GM23338 (cell line): ENCODE measurements around the gene BAG3. TPM values are rescaled to one million over a fixed set of nuclear protein-coding genes. Genes with fewer than 3 reads are reported as not detected.

Experiments
- ATAC-seq: fragments of 200-7000 bp; cut with Tn5 transposase; 3 replicates; pipeline ENCODE4 v1.9.1; 2020
- DNase-seq: peaks from one replicate; pipeline ENCODE4 v3.0.0-alpha.2; 2015; ENCODE audit warnings: low spot score
- H2AFZ ChIP-seq: fragments of 200-600 bp; sonication (generic); 2 replicates; pipeline ENCODE4 v1.8.0; 2016; ENCODE audit warnings: antibody characterized with exemption, mild to moderate bottlenecking, moderate library complexity
- H3F3A ChIP-seq: fragments of 200-600 bp; sonication (generic); replicated peaks from 2 replicates; pipeline ENCODE4 v1.8.0; 2017; ENCODE audit warnings: antibody characterized with exemption, mixed run types, low read depth
- H3K27ac ChIP-seq: fragments of 200-600 bp; sonication (generic); 2 replicates; pipeline ENCODE4 v1.6.1; 2016; ENCODE audit warnings: low read depth
- H3K27me3 ChIP-seq: fragments of 200-600 bp; sonication (generic); 2 replicates; pipeline ENCODE4 v1.8.0; 2016; ENCODE audit warnings: mild to moderate bottlenecking, mixed run types, moderate library complexity; ENCODE audit not compliant: insufficient read depth
- H3K36me3 ChIP-seq: fragments of 200-600 bp; sonication (generic); 2 replicates; pipeline ENCODE4 v1.8.0; 2016; ENCODE audit warnings: mild to moderate bottlenecking; ENCODE audit not compliant: insufficient read depth
- H3K4me1 ChIP-seq: fragments of 200-600 bp; sonication (generic); 2 replicates; pipeline ENCODE4 v1.8.0; 2016; ENCODE audit warnings: mild to moderate bottlenecking, moderate library complexity; ENCODE audit not compliant: insufficient read depth
- H3K4me2 ChIP-seq: fragments of 200-600 bp; sonication (generic); 2 replicates; pipeline ENCODE4 v1.7.1; 2017; ENCODE audit warnings: mixed run types
- H3K4me3 ChIP-seq: fragments of 200-600 bp; sonication (generic); 2 replicates; pipeline ENCODE4 v1.6.1; 2016; ENCODE audit warnings: mixed run types
- H3K79me2 ChIP-seq: fragments of 200-600 bp; sonication (generic); replicated peaks from 2 replicates; pipeline ENCODE4 v1.8.0; 2017; ENCODE audit warnings: mild to moderate bottlenecking; ENCODE audit not compliant: insufficient read depth
- H3K9me2 ChIP-seq: fragments of 200-600 bp; sonication (generic); 2 replicates; pipeline ENCODE4 v1.8.0; 2017; ENCODE audit not compliant: insufficient read depth
- H4K20me1 ChIP-seq: fragments of 200-600 bp; sonication (generic); replicated peaks from 2 replicates; pipeline ENCODE4 v1.8.0; 2017; ENCODE audit warnings: mild to moderate bottlenecking; ENCODE audit not compliant: insufficient read depth
- H3K27ac Mint-ChIP-seq: 2 replicates; pipeline ENCODE4 v1.8.0; 2020; ENCODE audit warnings: inconsistent platforms, mild to moderate bottlenecking, moderate library complexity, mixed read lengths
- H3K27me3 Mint-ChIP-seq: 3 replicates; pipeline ENCODE4 v1.8.0; 2022; ENCODE audit warnings: low read depth, mild to moderate bottlenecking, moderate library complexity, mixed read lengths, inconsistent platforms; ENCODE audit not compliant: insufficient read depth, poor library complexity
- H3K36me3 Mint-ChIP-seq: 3 replicates; pipeline ENCODE4 v1.8.0; 2021; ENCODE audit warnings: low read depth, mild to moderate bottlenecking, inconsistent platforms, moderate library complexity, mixed read lengths
- H3K4me1 Mint-ChIP-seq: 3 replicates; pipeline ENCODE4 v1.8.0; 2020; ENCODE audit warnings: mild to moderate bottlenecking, inconsistent platforms, mixed read lengths
- H3K4me3 Mint-ChIP-seq: 3 replicates; pipeline ENCODE4 v1.8.0; 2021; ENCODE audit warnings: moderate library complexity, mild to moderate bottlenecking, inconsistent platforms, mixed read lengths
- H3K9me3 Mint-ChIP-seq: 3 replicates; pipeline ENCODE4 v1.8.0; 2020; ENCODE audit warnings: moderate library complexity, mild to moderate bottlenecking, inconsistent platforms, mixed read lengths
- CREB1 ChIP-seq: fragments of 250-450 bp; sonication (Bioruptor Pico); IDR thresholded peaks from 2 replicates; pipeline ENCODE4 v1.5.0; 2020; ENCODE audit warnings: low read depth, mild to moderate bottlenecking, moderate library complexity
- EZH2 ChIP-seq: fragments of 200-600 bp; sonication (generic); IDR thresholded peaks from one replicate; pipeline ENCODE4 v1.8.0; 2017; ENCODE audit warnings: antibody characterized with exemption, mild to moderate bottlenecking, low read depth; ENCODE audit not compliant: unreplicated experiment
- EZH2phosphoT487 ChIP-seq: fragments of 200-600 bp; sonication (generic); IDR thresholded peaks from one replicate; pipeline ENCODE4 v1.8.1; 2018; ENCODE audit warnings: antibody characterized with exemption; ENCODE audit not compliant: unreplicated experiment
- JUNB ChIP-seq: IDR thresholded peaks from one replicate; pipeline ENCODE4 v1.6.1; 2016; ENCODE audit warnings: antibody characterized with exemption; ENCODE audit not compliant: unreplicated experiment
- NANOG ChIP-seq: IDR thresholded peaks from 2 replicates; pipeline ENCODE4 v1.6.1; 2016; ENCODE audit warnings: antibody characterized with exemption, borderline replicate concordance
- POLR2AphosphoS5 ChIP-seq: IDR thresholded peaks from 2 replicates; pipeline ENCODE4 v1.6.1; 2016; ENCODE audit warnings: antibody characterized with exemption, low read depth
- STAT1 ChIP-seq: IDR thresholded peaks from one replicate; pipeline ENCODE4 v1.6.1; 2016; ENCODE audit warnings: antibody characterized with exemption; ENCODE audit not compliant: unreplicated experiment
- ZNF114 ChIP-seq: fragments of 250-450 bp; sonication (Bioruptor Pico); IDR thresholded peaks from 2 replicates; pipeline ENCODE4 v1.5.0; 2020; ENCODE audit warnings: mild to moderate bottlenecking, moderate library complexity
- ZNF331 ChIP-seq: fragments of 250-450 bp; sonication (Bioruptor Pico); IDR thresholded peaks from 2 replicates; pipeline ENCODE4 v1.5.0; 2020; ENCODE audit warnings: low read depth, mild to moderate bottlenecking, moderate library complexity
- polyA plus RNA-seq: library from polyadenylated mRNA; unstranded; fragments of >200 nt; fragmentation: Nextera tagmentation; extraction: Ambion mirVana; gene quantifications from 2 replicates; pipeline ENCODE4 v1.2.1, GENCODE V29; 2016
- total RNA-seq: library from RNA; depleted of rRNA; stranded (reverse); fragments of >200 nt; shearing (Covaris generic); gene quantifications from 2 replicates; pipeline ENCODE4 v1.2.3, GENCODE V29; 2014
- TF ChIP-seq, protein P1 (sequence below): IDR thresholded peaks from 2 replicates; pipeline ENCODE4 v1.6.1; 2016; ENCODE audit warnings: antibody characterized with exemption
- TF ChIP-seq, protein P2 (sequence below): fragments of 250-450 bp; sonication (Bioruptor Pico); IDR thresholded peaks from 2 replicates; pipeline ENCODE4 v1.5.0; 2020; ENCODE audit warnings: mild to moderate bottlenecking, moderate library complexity
- TF ChIP-seq, protein P3 (sequence below), 2 experiments: fragments of 200-600 bp in 1 of 2; sonication (generic) in 1 of 2; conservative IDR thresholded peaks; 2 replicates each; pipeline versions ENCODE4 v1.5.1 to v1.6.1; 2016 to 2017; ENCODE audit warnings: antibody characterized with exemption in 2 of 2, low read depth in 2 of 2, mild to moderate bottlenecking in 2 of 2, moderate library complexity in 1 of 2
- TF ChIP-seq, protein P4 (sequence below): IDR thresholded peaks from one replicate; pipeline ENCODE4 v1.6.1; 2018; ENCODE audit warnings: antibody characterized with exemption; ENCODE audit not compliant: unreplicated experiment

BAG3 gene
- total and polyA plus RNA-seq, 2 experiments from 2014 or later: 8.2 to 8.4 TPM

DNA sequence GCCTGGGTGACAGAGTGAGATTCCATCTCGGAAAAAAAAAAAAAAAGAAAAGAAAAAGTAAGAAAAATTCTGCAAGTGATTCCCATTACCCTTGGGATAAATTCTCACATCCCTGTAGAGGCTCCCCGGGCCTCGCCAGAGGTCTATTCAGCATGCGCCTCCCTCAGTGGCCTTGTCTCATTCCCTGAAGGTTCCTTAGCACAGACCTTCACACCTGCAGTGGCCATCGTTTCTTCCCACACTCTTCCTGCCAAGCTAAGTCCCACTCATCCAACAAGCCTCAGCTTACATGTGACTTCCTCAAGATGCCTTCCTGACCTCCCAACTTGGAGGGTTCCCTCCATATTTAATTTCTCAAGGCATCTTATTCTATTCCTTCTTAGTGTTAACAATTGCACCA, 20.9 kb upstream of the BAG3 start:
- no peak overlapping the region for H3K4me2 ChIP-seq
- no peaks in the 10 kb centered on the region for H3K36me3 ChIP-seq
- ATAC-seq (no peak), DNase-seq (no peak)
- no peak overlapping the region for H3K27ac ChIP-seq
- H4K20me1 ChIP-seq: no peaks in the 10 kb centered on the region
- H2AFZ ChIP-seq: no peak overlapping the region
- H3K4me3 Mint-ChIP-seq: no peak overlapping the region
- H3K27me3 Mint-ChIP-seq: peaks cover 3% of the 10 kb centered on the region
- no peaks in the 10 kb centered on the region for H3K9me2 ChIP-seq
- H3K27ac Mint-ChIP-seq: no peak overlapping the region
- H3K79me2 ChIP-seq: no peaks in the 10 kb centered on the region
- no peaks in the 10 kb centered on the region for H3K4me1 Mint-ChIP-seq
- H3K9me3 Mint-ChIP-seq: no peaks in the 10 kb centered on the region
- no peak overlapping the region for H3K4me3 ChIP-seq
- TF ChIP-seq, protein P1, sequence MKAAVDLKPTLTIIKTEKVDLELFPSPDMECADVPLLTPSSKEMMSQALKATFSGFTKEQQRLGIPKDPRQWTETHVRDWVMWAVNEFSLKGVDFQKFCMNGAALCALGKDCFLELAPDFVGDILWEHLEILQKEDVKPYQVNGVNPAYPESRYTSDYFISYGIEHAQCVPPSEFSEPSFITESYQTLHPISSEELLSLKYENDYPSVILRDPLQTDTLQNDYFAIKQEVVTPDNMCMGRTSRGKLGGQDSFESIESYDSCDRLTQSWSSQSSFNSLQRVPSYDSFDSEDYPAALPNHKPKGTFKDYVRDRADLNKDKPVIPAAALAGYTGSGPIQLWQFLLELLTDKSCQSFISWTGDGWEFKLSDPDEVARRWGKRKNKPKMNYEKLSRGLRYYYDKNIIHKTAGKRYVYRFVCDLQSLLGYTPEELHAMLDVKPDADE: no peak
- TF ChIP-seq POLR2AphosphoS5 (no peak), EZH2phosphoT487 (no peak), EZH2 (no peak), CREB1 (no peak), ZNF331 (no peak), NANOG (no peak), JUNB (no peak), ZNF114 (CRISPR knock-in tag) (no peak), STAT1 (no peak)
- TF ChIP-seq, protein P2, sequence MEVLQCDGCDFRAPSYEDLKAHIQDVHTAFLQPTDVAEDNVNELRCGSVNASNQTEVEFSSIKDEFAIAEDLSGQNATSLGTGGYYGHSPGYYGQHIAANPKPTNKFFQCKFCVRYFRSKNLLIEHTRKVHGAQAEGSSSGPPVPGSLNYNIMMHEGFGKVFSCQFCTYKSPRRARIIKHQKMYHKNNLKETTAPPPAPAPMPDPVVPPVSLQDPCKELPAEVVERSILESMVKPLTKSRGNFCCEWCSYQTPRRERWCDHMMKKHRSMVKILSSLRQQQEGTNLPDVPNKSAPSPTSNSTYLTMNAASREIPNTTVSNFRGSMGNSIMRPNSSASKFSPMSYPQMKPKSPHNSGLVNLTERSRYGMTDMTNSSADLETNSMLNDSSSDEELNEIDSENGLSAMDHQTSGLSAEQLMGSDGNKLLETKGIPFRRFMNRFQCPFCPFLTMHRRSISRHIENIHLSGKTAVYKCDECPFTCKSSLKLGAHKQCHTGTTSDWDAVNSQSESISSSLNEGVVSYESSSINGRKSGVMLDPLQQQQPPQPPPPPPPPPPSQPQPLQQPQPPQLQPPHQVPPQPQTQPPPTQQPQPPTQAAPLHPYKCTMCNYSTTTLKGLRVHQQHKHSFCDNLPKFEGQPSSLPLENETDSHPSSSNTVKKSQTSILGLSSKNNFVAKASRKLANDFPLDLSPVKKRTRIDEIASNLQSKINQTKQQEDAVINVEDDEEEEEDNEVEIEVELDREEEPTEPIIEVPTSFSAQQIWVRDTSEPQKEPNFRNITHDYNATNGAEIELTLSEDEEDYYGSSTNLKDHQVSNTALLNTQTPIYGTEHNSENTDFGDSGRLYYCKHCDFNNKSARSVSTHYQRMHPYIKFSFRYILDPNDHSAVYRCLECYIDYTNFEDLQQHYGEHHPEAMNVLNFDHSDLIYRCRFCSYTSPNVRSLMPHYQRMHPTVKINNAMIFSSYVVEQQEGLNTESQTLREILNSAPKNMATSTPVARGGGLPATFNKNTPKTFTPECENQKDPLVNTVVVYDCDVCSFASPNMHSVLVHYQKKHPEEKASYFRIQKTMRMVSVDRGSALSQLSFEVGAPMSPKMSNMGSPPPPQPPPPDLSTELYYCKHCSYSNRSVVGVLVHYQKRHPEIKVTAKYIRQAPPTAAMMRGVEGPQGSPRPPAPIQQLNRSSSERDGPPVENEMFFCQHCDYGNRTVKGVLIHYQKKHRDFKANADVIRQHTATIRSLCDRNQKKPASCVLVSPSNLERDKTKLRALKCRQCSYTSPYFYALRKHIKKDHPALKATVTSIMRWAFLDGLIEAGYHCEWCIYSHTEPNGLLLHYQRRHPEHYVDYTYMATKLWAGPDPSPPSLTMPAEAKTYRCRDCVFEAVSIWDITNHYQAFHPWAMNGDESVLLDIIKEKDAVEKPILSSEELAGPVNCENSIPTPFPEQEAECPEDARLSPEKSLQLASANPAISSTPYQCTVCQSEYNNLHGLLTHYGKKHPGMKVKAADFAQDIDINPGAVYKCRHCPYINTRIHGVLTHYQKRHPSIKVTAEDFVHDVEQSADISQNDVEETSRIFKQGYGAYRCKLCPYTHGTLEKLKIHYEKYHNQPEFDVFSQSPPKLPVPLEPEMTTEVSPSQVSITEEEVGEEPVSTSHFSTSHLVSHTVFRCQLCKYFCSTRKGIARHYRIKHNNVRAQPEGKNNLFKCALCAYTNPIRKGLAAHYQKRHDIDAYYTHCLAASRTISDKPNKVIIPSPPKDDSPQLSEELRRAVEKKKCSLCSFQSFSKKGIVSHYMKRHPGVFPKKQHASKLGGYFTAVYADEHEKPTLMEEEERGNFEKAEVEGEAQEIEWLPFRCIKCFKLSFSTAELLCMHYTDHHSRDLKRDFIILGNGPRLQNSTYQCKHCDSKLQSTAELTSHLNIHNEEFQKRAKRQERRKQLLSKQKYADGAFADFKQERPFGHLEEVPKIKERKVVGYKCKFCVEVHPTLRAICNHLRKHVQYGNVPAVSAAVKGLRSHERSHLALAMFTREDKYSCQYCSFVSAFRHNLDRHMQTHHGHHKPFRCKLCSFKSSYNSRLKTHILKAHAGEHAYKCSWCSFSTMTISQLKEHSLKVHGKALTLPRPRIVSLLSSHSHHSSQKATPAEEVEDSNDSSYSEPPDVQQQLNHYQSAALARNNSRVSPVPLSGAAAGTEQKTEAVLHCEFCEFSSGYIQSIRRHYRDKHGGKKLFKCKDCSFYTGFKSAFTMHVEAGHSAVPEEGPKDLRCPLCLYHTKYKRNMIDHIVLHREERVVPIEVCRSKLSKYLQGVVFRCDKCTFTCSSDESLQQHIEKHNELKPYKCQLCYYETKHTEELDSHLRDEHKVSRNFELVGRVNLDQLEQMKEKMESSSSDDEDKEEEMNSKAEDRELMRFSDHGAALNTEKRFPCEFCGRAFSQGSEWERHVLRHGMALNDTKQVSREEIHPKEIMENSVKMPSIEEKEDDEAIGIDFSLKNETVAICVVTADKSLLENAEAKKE (CRISPR knock-in tag): no peak
- TF ChIP-seq, protein P3, sequence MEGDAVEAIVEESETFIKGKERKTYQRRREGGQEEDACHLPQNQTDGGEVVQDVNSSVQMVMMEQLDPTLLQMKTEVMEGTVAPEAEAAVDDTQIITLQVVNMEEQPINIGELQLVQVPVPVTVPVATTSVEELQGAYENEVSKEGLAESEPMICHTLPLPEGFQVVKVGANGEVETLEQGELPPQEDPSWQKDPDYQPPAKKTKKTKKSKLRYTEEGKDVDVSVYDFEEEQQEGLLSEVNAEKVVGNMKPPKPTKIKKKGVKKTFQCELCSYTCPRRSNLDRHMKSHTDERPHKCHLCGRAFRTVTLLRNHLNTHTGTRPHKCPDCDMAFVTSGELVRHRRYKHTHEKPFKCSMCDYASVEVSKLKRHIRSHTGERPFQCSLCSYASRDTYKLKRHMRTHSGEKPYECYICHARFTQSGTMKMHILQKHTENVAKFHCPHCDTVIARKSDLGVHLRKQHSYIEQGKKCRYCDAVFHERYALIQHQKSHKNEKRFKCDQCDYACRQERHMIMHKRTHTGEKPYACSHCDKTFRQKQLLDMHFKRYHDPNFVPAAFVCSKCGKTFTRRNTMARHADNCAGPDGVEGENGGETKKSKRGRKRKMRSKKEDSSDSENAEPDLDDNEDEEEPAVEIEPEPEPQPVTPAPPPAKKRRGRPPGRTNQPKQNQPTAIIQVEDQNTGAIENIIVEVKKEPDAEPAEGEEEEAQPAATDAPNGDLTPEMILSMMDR (conservative IDR thresholded peaks at IDR 0.05; ENCODE audit: low read depth in 2 of 2): no peak
- TF ChIP-seq, protein P4, sequence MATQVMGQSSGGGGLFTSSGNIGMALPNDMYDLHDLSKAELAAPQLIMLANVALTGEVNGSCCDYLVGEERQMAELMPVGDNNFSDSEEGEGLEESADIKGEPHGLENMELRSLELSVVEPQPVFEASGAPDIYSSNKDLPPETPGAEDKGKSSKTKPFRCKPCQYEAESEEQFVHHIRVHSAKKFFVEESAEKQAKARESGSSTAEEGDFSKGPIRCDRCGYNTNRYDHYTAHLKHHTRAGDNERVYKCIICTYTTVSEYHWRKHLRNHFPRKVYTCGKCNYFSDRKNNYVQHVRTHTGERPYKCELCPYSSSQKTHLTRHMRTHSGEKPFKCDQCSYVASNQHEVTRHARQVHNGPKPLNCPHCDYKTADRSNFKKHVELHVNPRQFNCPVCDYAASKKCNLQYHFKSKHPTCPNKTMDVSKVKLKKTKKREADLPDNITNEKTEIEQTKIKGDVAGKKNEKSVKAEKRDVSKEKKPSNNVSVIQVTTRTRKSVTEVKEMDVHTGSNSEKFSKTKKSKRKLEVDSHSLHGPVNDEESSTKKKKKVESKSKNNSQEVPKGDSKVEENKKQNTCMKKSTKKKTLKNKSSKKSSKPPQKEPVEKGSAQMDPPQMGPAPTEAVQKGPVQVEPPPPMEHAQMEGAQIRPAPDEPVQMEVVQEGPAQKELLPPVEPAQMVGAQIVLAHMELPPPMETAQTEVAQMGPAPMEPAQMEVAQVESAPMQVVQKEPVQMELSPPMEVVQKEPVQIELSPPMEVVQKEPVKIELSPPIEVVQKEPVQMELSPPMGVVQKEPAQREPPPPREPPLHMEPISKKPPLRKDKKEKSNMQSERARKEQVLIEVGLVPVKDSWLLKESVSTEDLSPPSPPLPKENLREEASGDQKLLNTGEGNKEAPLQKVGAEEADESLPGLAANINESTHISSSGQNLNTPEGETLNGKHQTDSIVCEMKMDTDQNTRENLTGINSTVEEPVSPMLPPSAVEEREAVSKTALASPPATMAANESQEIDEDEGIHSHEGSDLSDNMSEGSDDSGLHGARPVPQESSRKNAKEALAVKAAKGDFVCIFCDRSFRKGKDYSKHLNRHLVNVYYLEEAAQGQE: no peak
- no peaks in the 10 kb centered on the region for H3K36me3 Mint-ChIP-seq
- H3K27me3 ChIP-seq: no peaks in the 10 kb centered on the region
- no peaks in the 10 kb centered on the region for H3F3A ChIP-seq
- H3K4me1 ChIP-seq: no peaks in the 10 kb centered on the region
